Measurements from ENCODE around the gene PPP4R4. TPM values are rescaled to one million over a fixed set of nuclear protein-coding genes. Genes with fewer than 3 reads are reported as not detected.
"Not testable (repeated sequence)": the region's sequence is repeated elsewhere in the genome, so short reads cannot be mapped to it uniquely, and the experiment has no call there.

The PPP4R4 gene
- total RNA-seq, 1 donor from 2014 or later, result not detected

DNA sequence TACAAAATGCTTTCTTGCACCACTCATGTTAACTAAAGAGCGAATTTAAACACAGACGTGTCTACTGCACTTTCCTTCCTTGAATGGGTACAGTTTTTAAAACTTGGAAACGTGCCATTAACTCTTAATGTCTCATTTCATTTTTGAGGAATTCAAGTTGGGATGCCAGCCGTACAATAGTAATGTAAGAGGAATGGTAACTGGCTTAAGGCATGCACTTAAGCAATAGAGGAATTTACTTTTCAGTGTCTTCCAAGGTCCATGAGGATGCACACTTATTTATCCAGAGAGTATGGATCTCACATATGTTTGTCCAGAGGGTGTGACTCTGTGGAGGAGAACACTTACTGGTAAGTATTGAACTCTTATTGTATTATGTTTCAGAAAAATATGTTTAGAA lies 52.9 kb downstream of the PPP4R4 start:
- Mint-ChIP-seq H3K9me3 (ENCODE audit: unreplicated experiment) (no peaks in the 10 kb centered on the region), H3K4me1 (ENCODE audit: unreplicated experiment) (no peaks in the 10 kb centered on the region), H3K27me3 (ENCODE audit: unreplicated experiment) (peaks cover 8% of the 10 kb centered on the region), H3K36me3 (ENCODE audit: unreplicated experiment) (no peaks in the 10 kb centered on the region), H3K27ac (ENCODE audit: unreplicated experiment) (no peak overlapping the region), H3K4me3 (ENCODE audit: unreplicated experiment) (no peak overlapping the region)
- no peak for DNase-seq (ENCODE audit: extremely low spot score, unreplicated experiment)
- TF ChIP-seq, protein P1, sequence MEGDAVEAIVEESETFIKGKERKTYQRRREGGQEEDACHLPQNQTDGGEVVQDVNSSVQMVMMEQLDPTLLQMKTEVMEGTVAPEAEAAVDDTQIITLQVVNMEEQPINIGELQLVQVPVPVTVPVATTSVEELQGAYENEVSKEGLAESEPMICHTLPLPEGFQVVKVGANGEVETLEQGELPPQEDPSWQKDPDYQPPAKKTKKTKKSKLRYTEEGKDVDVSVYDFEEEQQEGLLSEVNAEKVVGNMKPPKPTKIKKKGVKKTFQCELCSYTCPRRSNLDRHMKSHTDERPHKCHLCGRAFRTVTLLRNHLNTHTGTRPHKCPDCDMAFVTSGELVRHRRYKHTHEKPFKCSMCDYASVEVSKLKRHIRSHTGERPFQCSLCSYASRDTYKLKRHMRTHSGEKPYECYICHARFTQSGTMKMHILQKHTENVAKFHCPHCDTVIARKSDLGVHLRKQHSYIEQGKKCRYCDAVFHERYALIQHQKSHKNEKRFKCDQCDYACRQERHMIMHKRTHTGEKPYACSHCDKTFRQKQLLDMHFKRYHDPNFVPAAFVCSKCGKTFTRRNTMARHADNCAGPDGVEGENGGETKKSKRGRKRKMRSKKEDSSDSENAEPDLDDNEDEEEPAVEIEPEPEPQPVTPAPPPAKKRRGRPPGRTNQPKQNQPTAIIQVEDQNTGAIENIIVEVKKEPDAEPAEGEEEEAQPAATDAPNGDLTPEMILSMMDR (IDR thresholded peaks at IDR 0.05), result no peak

DNA sequence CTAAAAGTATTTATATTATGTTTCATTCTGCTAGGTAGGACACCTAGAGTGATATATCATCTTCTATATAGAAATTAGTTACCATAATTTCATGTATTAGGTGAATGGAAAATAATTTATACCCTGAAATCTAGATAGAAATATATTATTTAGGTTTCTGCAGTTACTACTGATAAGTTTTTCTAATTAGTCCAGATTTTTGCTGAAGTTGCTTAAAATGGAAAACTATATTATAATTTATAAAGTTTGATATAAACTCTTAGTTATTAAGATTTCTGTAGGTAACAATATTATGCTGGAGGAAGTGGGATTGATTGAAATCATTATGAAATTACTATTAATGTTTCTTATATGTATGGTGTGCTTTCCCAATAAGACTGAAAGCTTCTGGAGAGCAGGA lies 62.9 kb downstream of the PPP4R4 start:
- Mint-ChIP-seq H3K4me3 (ENCODE audit: unreplicated experiment) (no peak overlapping the region), H3K27ac (ENCODE audit: unreplicated experiment) (no peak overlapping the region)
- TF ChIP-seq, protein P1 (IDR thresholded peaks at IDR 0.05), result no peak

DNA sequence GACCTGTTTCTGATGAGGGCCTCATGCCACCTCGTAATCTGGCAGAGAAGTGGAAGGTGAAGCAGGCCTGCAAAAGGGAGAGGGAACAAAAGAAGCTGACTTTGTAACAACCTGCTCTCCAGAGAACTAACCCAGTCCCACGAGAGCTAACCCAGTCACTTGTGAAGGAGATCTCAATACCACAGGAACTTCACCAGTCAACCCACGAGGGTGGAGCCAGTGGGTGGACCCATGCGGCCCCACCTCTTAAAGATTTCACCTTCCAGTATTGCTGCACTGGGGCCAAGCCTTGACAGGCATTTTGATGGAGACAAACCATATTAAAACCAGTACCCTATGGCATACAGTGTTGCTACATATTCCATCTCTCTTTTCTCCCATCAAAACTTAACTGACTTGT lies 63.9 kb downstream of the PPP4R4 start:
- DNase-seq (ENCODE audit: extremely low spot score, unreplicated experiment), result no peak
- Mint-ChIP-seq H3K36me3 (ENCODE audit: unreplicated experiment) (no peaks in the 10 kb centered on the region), H3K27me3 (ENCODE audit: unreplicated experiment) (peaks cover 5% of the 10 kb centered on the region), H3K4me3 (ENCODE audit: unreplicated experiment) (no peak overlapping the region), H3K27ac (ENCODE audit: unreplicated experiment) (no peak overlapping the region), H3K4me1 (ENCODE audit: unreplicated experiment) (no peaks in the 10 kb centered on the region), H3K9me3 (ENCODE audit: unreplicated experiment) (no peaks in the 10 kb centered on the region)
- TF ChIP-seq, protein P1 (IDR thresholded peaks at IDR 0.05), result no peak

More for the DNA sequence above, 62.9 kb downstream of the PPP4R4 start:
- Mint-ChIP-seq H3K27me3 (ENCODE audit: unreplicated experiment) (peaks cover 3% of the 10 kb centered on the region), H3K4me1 (ENCODE audit: unreplicated experiment) (no peaks in the 10 kb centered on the region), H3K9me3 (ENCODE audit: unreplicated experiment) (no peaks in the 10 kb centered on the region), H3K36me3 (ENCODE audit: unreplicated experiment) (no peaks in the 10 kb centered on the region)
- no peak for DNase-seq (ENCODE audit: extremely low spot score, unreplicated experiment)

DNA sequence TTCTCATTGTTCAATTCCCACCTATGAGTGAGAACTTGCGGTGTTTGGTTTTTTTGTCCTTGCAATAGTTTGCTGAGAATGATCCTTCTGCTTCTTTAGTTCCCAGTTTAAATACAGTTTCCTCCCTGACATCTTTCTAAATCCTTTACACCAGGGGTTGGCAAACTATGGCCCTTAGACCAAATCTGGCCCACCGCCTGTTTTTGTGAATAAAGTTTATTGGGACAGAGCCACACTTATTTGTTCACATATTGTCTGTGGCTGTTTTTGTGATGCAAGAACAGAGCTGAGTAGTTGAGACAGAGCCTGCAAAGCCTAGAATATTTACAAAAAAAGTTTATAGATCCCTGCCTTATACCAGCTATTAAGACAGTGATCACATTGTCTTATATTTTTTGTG lies 65.3 kb downstream of the PPP4R4 start:
- H3K36me3 Mint-ChIP-seq (ENCODE audit: unreplicated experiment), result no peaks in the 10 kb centered on the region
- TF ChIP-seq, protein P1 (IDR thresholded peaks at IDR 0.05), result no peak
- DNase-seq (ENCODE audit: extremely low spot score, unreplicated experiment), result no peak
- no peak overlapping the region for H3K27ac Mint-ChIP-seq (ENCODE audit: unreplicated experiment)
- no peaks in the 10 kb centered on the region for H3K9me3 Mint-ChIP-seq (ENCODE audit: unreplicated experiment)
- no peaks in the 10 kb centered on the region for H3K4me1 Mint-ChIP-seq (ENCODE audit: unreplicated experiment)
- peaks cover 5% of the 10 kb centered on the region for H3K27me3 Mint-ChIP-seq (ENCODE audit: unreplicated experiment)
- H3K4me3 Mint-ChIP-seq (ENCODE audit: unreplicated experiment), result no peak overlapping the region

DNA sequence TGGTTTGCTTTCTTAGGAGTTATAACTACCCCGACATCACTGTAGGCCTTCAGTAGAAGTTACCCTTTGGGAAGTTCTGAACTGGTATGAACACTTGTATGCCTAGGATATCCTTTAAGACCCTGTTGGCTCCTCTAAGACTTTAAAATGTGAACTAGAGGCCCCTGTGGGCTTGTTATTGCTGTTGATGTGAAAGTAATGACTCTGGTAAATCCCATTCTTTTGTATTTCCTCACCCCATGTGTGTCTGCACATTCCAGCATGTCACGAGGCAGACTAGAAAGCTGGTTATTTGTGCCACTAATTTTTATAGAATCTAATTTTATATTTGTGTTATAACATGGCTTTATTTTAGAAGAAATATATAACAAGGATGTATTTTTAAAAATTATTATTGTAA lies 70.1 kb downstream of the PPP4R4 start:
- Mint-ChIP-seq H3K4me1 (ENCODE audit: unreplicated experiment) (no peaks in the 10 kb centered on the region), H3K9me3 (ENCODE audit: unreplicated experiment) (no peaks in the 10 kb centered on the region)
- TF ChIP-seq, protein P1 (IDR thresholded peaks at IDR 0.05), result no peak

DNA sequence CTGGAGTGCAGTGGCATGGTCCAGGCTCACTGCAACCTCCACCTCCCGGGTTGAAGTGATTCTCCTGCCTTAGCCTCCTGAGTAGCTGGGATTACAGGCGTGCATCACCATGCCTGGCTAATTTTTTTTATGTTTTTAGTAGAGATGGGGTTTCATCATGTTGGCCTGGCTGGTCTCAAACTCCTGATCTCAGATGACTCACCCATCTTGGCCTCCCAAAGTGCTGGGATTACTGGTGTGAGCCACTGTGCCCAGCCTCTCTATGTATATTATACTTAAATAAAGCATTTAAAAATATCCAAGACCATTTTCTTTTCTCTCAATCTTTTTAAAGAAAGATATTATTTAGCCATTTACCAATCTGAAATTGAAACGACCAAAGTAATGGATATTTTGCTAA lies 90.1 kb downstream of the PPP4R4 start:
- H3K27me3 Mint-ChIP-seq (ENCODE audit: unreplicated experiment); DNase-seq (ENCODE audit: extremely low spot score, unreplicated experiment); H3K36me3 Mint-ChIP-seq (ENCODE audit: unreplicated experiment); H3K27ac Mint-ChIP-seq (ENCODE audit: unreplicated experiment); H3K4me1 Mint-ChIP-seq (ENCODE audit: unreplicated experiment); H3K4me3 Mint-ChIP-seq (ENCODE audit: unreplicated experiment); H3K9me3 Mint-ChIP-seq (ENCODE audit: unreplicated experiment): not testable (repeated sequence)

More for the DNA sequence above, 70.1 kb downstream of the PPP4R4 start:
- no peak for DNase-seq (ENCODE audit: extremely low spot score, unreplicated experiment)
- no peaks in the 10 kb centered on the region for H3K36me3 Mint-ChIP-seq (ENCODE audit: unreplicated experiment)
- H3K27me3 Mint-ChIP-seq (ENCODE audit: unreplicated experiment), result peaks cover 8% of the 10 kb centered on the region
- H3K27ac Mint-ChIP-seq (ENCODE audit: unreplicated experiment), result no peak overlapping the region
- no peak overlapping the region for H3K4me3 Mint-ChIP-seq (ENCODE audit: unreplicated experiment)
